Right forelimb (tissue), 1 donor: ENCODE results near the gene SOX4.

Experiments used
- DNase-seq: peaks from one replicate; pipeline ENCODE4 v3.0.0-alpha.2; 2018

Gene SOX4

DNA sequence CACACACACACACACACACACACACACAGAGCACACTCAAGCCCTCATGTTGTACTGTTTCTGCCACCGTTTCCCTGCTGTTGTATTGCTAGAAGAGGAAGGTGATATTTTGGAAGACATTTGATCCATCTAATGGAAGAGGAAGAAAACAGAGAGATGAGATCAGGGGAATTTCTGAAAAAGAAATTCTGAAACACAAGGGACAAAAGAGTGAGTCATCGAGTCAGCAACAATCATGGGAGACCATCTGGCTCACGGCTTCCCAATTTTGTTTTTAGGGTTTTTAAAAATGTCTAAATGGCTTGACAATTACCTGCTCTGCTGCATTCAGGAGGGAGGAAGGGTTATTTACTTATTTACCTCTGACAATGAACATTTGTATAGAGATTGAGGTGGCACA is 22.0 kb downstream of the SOX4 start:
- no peak for DNase-seq

- no peak for DNase-seq
Measured at GRCh38 chr6:21616005-21616404, 22.5 kb downstream of the SOX4 start.

DNA sequence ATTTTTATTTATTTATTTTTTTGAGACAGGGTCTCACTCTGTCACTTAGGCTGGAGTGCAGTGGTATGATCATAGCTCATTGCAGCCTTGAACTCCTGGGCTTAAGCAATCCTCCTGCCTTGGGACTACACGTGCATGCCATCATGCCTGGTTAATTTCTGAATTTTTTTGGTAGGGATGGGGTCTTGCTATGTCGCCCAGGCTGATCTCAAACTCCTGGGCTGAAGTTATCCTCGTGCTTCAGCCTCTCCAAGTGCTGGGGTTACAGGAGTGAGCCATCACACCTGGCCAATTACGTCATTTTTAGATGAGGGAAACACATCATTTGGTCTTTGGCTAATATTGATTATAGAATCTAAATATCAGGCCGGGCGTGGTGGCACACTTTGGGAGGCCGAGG is 32.1 kb downstream of the SOX4 start:
- DNase-seq: no peak

DNA sequence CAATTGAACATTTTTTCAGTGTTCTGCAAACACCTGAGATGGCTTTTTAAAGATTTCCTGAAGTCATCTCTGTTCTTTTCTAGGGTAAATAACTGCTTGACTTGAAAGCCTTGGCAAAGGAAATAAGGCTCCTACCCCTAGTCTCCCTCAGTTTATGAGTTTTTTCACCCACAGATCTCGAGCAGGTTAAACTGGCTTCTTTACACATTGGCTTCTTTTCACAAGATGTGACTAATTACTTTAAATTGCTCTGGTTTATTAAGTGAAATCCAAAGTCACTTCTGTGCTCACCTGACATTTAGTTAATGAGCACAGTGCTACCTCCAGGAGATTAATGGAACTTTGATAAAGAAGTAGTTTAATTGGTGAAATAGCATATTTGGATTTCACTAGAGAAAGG is 33.2 kb downstream of the SOX4 start:
- no peak for DNase-seq

DNA sequence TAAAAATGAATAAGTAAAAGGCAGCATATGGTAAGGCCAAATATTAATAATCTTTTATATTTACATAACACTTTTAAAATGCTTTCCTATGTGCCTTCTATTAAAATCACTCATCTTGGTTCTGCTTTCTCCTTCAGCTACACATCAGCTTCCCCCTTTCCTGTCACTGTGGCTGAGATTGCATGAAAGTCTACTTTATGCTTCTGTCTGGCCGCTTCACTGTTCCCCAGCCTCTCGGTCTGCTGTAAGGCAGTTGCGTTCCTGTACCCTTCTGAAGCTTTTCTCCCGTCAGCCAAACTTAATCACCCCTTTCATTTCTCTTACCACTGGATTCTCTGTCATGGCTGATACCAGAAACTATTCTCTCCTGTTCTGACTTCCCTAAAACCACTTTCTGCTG is 34.6 kb downstream of the SOX4 start:
- DNase-seq: no peak

- DNase-seq: no peak
Measured at GRCh38 chr6:21633511-21634109, 40.1 kb downstream of the SOX4 start.

GRCh38 chr6:21634582-21634981 is 41.0 kb downstream of the SOX4 start:
- no peak for DNase-seq

GRCh38 chr6:21636876-21637275 is 43.3 kb downstream of the SOX4 start:
- no peak for DNase-seq

DNA sequence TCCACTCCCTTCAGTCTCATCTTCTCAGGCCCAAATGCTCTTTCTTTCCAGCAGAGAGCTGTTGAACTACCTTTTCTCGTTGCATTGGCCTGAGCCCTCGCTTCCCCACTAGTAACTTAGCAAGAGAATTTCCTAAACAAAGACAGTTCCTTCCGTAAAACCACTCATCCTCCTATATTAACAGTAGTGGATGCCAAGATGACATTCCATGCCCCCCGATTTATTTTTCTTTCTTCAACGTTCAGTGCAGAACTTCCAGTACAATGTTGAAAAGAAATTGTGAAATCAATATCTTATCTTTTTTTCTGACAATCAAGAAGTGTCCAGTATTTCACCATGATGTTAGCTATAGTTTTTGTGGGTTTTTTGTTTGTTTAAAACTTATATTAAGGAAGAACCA is 45.8 kb downstream of the SOX4 start:
- no peak for DNase-seq
